Measurements from ENCODE around the gene DUSP22. TPM values are rescaled to one million over a fixed set of nuclear protein-coding genes. Genes with fewer than 3 reads are reported as not detected.
"Not testable (repeated sequence)": the region's sequence is repeated elsewhere in the genome, so short reads cannot be mapped to it uniquely, and the experiment has no call there.

DUSP22 gene
- total RNA-seq, 1 experiment from 2014 or later, result 25.0 TPM

GRCh38 chr6:376827-377640 lies 84.7 kb downstream of the DUSP22 start:
- no peak overlapping the region for H2BK15ac ChIP-seq (ENCODE audit: low read depth, low read length)
- no peak overlapping the region for H3K4me3 Mint-ChIP-seq
- H2BK5ac ChIP-seq (ENCODE audit: insufficient read length, low read length), result no peak overlapping the region
- no peaks in the 10 kb centered on the region for H3K79me1 ChIP-seq (ENCODE audit: insufficient read depth, low read depth, low read length, poor library complexity, severe bottlenecking)
- H2AK5ac ChIP-seq (ENCODE audit: insufficient read length, low read length), result no peak overlapping the region
- H3K79me2 ChIP-seq (ENCODE audit: insufficient read depth, low read length), result no peaks in the 10 kb centered on the region
- no peaks in the 10 kb centered on the region for H3K27me3 ChIP-seq (ENCODE audit: insufficient read depth, low read length)
- DNase-seq, result no peak
- H3K9ac ChIP-seq (ENCODE audit: extremely low read depth, insufficient read length, low read length), result no peak overlapping the region
- H3K4ac ChIP-seq (ENCODE audit: low read depth, low read length), result no peak overlapping the region
- peaks cover 3% of the 10 kb centered on the region for H3K23me2 ChIP-seq (ENCODE audit: insufficient read length, low read depth, low read length, poor library complexity, severe bottlenecking)
- no peaks in the 10 kb centered on the region for H4K20me1 ChIP-seq (ENCODE audit: control insufficient read depth, insufficient read depth, insufficient read length)
- H3K23ac ChIP-seq (ENCODE audit: insufficient read length, low read depth, low read length), result no peak overlapping the region
- H3K27ac Mint-ChIP-seq, result no peak overlapping the region
- H3K4me1 ChIP-seq (ENCODE audit: insufficient read depth, low read length), result no peaks in the 10 kb centered on the region
- no peak overlapping the region for H4K8ac ChIP-seq (replicated peaks; ENCODE audit: insufficient read length, low read depth, low read length)
- H3K18ac ChIP-seq (ENCODE audit: insufficient read length, low read depth, low read length), result no peak overlapping the region
- H3K9me3 Mint-ChIP-seq, result peaks cover 87 to 93% of the 10 kb centered on the region in 2 experiments
- peaks cover 0 to 20% (median 7%) of the 10 kb centered on the region in 3 experiments; a peak in 5 of 7 replicates for H3K36me3 Mint-ChIP-seq (ENCODE audit: insufficient read depth in 1 of 3, low read depth in 3 of 3)
- H3K14ac ChIP-seq (ENCODE audit: insufficient read depth, low read length), result no peak overlapping the region
- peaks cover 60% of the 10 kb centered on the region for H3K9me3 ChIP-seq (ENCODE audit: control insufficient read depth, low read depth, low read length)
- H3K4me1 Mint-ChIP-seq, result peaks cover 6 to 13% of the 10 kb centered on the region in 2 experiments
- H3K27me3 Mint-ChIP-seq (ENCODE audit: low read depth), result peaks cover 31% of the 10 kb centered on the region
- no peak overlapping the region for H2BK120ac ChIP-seq (ENCODE audit: low read depth, low read length, poor library complexity, severe bottlenecking)
- no peak overlapping the region for H2BK20ac ChIP-seq (ENCODE audit: low read depth, low read length, poor library complexity, severe bottlenecking)
- no peak overlapping the region for H2AFZ ChIP-seq (ENCODE audit: low read length)
- no CpG with 5 or more reads among the region's 10 CpGs for WGBS (ENCODE audit: extremely low coverage, insufficient read length, low lambda C conversion rate)
- no peak overlapping the region for H3T11ph ChIP-seq (ENCODE audit: low read length)
- H3K4me2 ChIP-seq (ENCODE audit: insufficient read depth, insufficient read length, low read length), result no peak overlapping the region
- H2BK12ac ChIP-seq (ENCODE audit: insufficient read length, low read depth, low read length), result no peak overlapping the region
- H3K56ac ChIP-seq (ENCODE audit: insufficient read length, low read depth, low read length), result no peak overlapping the region
- H4K5ac ChIP-seq (ENCODE audit: insufficient read length, low read depth, low read length), result no peak overlapping the region
- no peak overlapping the region for H3K27ac ChIP-seq (ENCODE audit: insufficient read length, low read depth, low read length)
- H4K91ac ChIP-seq (ENCODE audit: insufficient read length, low read depth, low read length), result no peak overlapping the region
- no peak for TF ChIP-seq CTCF (conservative IDR thresholded peaks at IDR 0.05)

- not testable (repeated sequence) for H3K9ac ChIP-seq (ENCODE audit: extremely low read depth, insufficient read length, low read length); H3K79me2 ChIP-seq (ENCODE audit: insufficient read depth, low read length); H3K4ac ChIP-seq (ENCODE audit: low read depth, low read length); H3K4me2 ChIP-seq (ENCODE audit: insufficient read depth, insufficient read length, low read length); H3K27me3 ChIP-seq (ENCODE audit: insufficient read depth, low read length); H2BK120ac ChIP-seq (ENCODE audit: low read depth, low read length, poor library complexity, severe bottlenecking); H3K27ac ChIP-seq (ENCODE audit: insufficient read length, low read depth, low read length); H4K5ac ChIP-seq (ENCODE audit: insufficient read length, low read depth, low read length); DNase-seq; H2BK15ac ChIP-seq (ENCODE audit: low read depth, low read length); H3K18ac ChIP-seq (ENCODE audit: insufficient read length, low read depth, low read length); H3T11ph ChIP-seq (ENCODE audit: low read length); H3K14ac ChIP-seq (ENCODE audit: insufficient read depth, low read length); H3K4me1 ChIP-seq (ENCODE audit: insufficient read depth, low read length); H4K91ac ChIP-seq (ENCODE audit: insufficient read length, low read depth, low read length); H2AK5ac ChIP-seq (ENCODE audit: insufficient read length, low read length); H2BK20ac ChIP-seq (ENCODE audit: low read depth, low read length, poor library complexity, severe bottlenecking); H3K27ac Mint-ChIP-seq; H3K23ac ChIP-seq (ENCODE audit: insufficient read length, low read depth, low read length); H3K56ac ChIP-seq (ENCODE audit: insufficient read length, low read depth, low read length); H3K23me2 ChIP-seq (ENCODE audit: insufficient read length, low read depth, low read length, poor library complexity, severe bottlenecking); H4K20me1 ChIP-seq (ENCODE audit: control insufficient read depth, insufficient read depth, insufficient read length); H2AFZ ChIP-seq (ENCODE audit: low read length); H4K8ac ChIP-seq (replicated peaks; ENCODE audit: insufficient read length, low read depth, low read length); H3K4me3 Mint-ChIP-seq; H2BK12ac ChIP-seq (ENCODE audit: insufficient read length, low read depth, low read length); H3K79me1 ChIP-seq (ENCODE audit: insufficient read depth, low read depth, low read length, poor library complexity, severe bottlenecking); H2BK5ac ChIP-seq (ENCODE audit: insufficient read length, low read length)
- Mint-ChIP-seq H3K4me1 (peaks cover 6 to 13% of the 10 kb centered on the region in 2 experiments), H3K36me3 (ENCODE audit: insufficient read depth in 1 of 3, low read depth in 3 of 3) (peaks cover 0 to 18% (median 7%) of the 10 kb centered on the region in 3 experiments; a peak in 5 of 7 replicates), H3K27me3 (ENCODE audit: low read depth) (peaks cover 26% of the 10 kb centered on the region), H3K9me3 (peaks cover 84 to 91% of the 10 kb centered on the region in 2 experiments)
- H3K9me3 ChIP-seq (ENCODE audit: control insufficient read depth, low read depth, low read length), result peaks cover 63% of the 10 kb centered on the region
- WGBS (ENCODE audit: extremely low coverage, insufficient read length, low lambda C conversion rate), result no CpG with 5 or more reads among the region's 13 CpGs
Measured at GRCh38 chr6:377641-378020, 85.3 kb downstream of the DUSP22 start.

Data from H9 (cell line).